ENCODE results near the gene ATXN1.

The ATXN1 gene

GRCh38 chr6:16253399-16254144 lies 507.7 kb downstream of the ATXN1 start:
- no peaks in the 10 kb centered on the region for H3K79me2 ChIP-seq (ENCODE audit: insufficient read depth, low read depth)
- no peaks in the 10 kb centered on the region for H4K20me1 ChIP-seq (ENCODE audit: insufficient read depth)
- no peaks in the 10 kb centered on the region for H3K27me3 ChIP-seq (ENCODE audit: insufficient read depth, low read depth)
- no peaks in the 10 kb centered on the region for H3K36me3 ChIP-seq (ENCODE audit: insufficient read depth)
- no peak overlapping the region for H3K27ac ChIP-seq
- no peaks in the 10 kb centered on the region for H3K4me1 ChIP-seq (ENCODE audit: low read depth, poor library complexity, severe bottlenecking)
- no peak overlapping the region for H3K9ac ChIP-seq
- H3K4me3 ChIP-seq (IDR thresholded peaks at IDR 0.05; ENCODE audit: insufficient read depth, low read depth, low read length): no peak overlapping the region
- no peak overlapping the region for H2AFZ ChIP-seq (ENCODE audit: low read depth)
- H3K4me2 ChIP-seq: no peak overlapping the region
- no peak for TF ChIP-seq CTCF (conservative IDR thresholded peaks at IDR 0.05; ENCODE audit: low read depth, low read length)

- TF ChIP-seq CTCF (conservative IDR thresholded peaks at IDR 0.05; ENCODE audit: low read depth, low read length): no peak
- Histone ChIP-seq H3K4me1 (ENCODE audit: low read depth, poor library complexity, severe bottlenecking) (no peaks in the 10 kb centered on the region), H3K79me2 (ENCODE audit: insufficient read depth, low read depth) (no peaks in the 10 kb centered on the region), H3K27ac (no peak overlapping the region), H3K4me2 (no peak overlapping the region), H3K27me3 (ENCODE audit: insufficient read depth, low read depth) (no peaks in the 10 kb centered on the region), H4K20me1 (ENCODE audit: insufficient read depth) (no peaks in the 10 kb centered on the region), H2AFZ (ENCODE audit: low read depth) (no peak overlapping the region), H3K4me3 (IDR thresholded peaks at IDR 0.05; ENCODE audit: insufficient read depth, low read depth, low read length) (no peak overlapping the region), H3K9ac (no peak overlapping the region), H3K36me3 (ENCODE audit: insufficient read depth) (no peaks in the 10 kb centered on the region)
Observed at GRCh38 chr6:16252686-16253299, 508.5 kb downstream of the ATXN1 start.

GRCh38 chr6:16251706-16252105 lies 509.6 kb downstream of the ATXN1 start:
- no peak overlapping the region for H2AFZ ChIP-seq (ENCODE audit: low read depth)
- H3K36me3 ChIP-seq (ENCODE audit: insufficient read depth): no peaks in the 10 kb centered on the region
- H4K20me1 ChIP-seq (ENCODE audit: insufficient read depth): no peaks in the 10 kb centered on the region

GRCh38 chr6:16249971-16250370 lies 511.3 kb downstream of the ATXN1 start:
- TF ChIP-seq CTCF (conservative IDR thresholded peaks at IDR 0.05; ENCODE audit: low read depth, low read length): no peak
- Histone ChIP-seq H3K4me3 (IDR thresholded peaks at IDR 0.05; ENCODE audit: insufficient read depth, low read depth, low read length) (no peak overlapping the region), H3K27ac (no peak overlapping the region), H3K4me1 (ENCODE audit: low read depth, poor library complexity, severe bottlenecking) (no peaks in the 10 kb centered on the region), H3K9ac (no peak overlapping the region), H2AFZ (ENCODE audit: low read depth) (no peak overlapping the region), H3K36me3 (ENCODE audit: insufficient read depth) (no peaks in the 10 kb centered on the region), H4K20me1 (ENCODE audit: insufficient read depth) (no peaks in the 10 kb centered on the region), H3K79me2 (ENCODE audit: insufficient read depth, low read depth) (no peaks in the 10 kb centered on the region), H3K27me3 (ENCODE audit: insufficient read depth, low read depth) (no peaks in the 10 kb centered on the region), H3K4me2 (no peak overlapping the region)

More at GRCh38 chr6:16251706-16252105, 509.6 kb downstream of the ATXN1 start:
- Histone ChIP-seq H3K79me2 (ENCODE audit: insufficient read depth, low read depth) (no peaks in the 10 kb centered on the region), H3K9ac (no peak overlapping the region), H3K27me3 (ENCODE audit: insufficient read depth, low read depth) (no peaks in the 10 kb centered on the region), H3K27ac (no peak overlapping the region), H3K4me1 (ENCODE audit: low read depth, poor library complexity, severe bottlenecking) (no peaks in the 10 kb centered on the region), H3K4me3 (IDR thresholded peaks at IDR 0.05; ENCODE audit: insufficient read depth, low read depth, low read length) (no peak overlapping the region), H3K4me2 (no peak overlapping the region)
- no peak for TF ChIP-seq CTCF (conservative IDR thresholded peaks at IDR 0.05; ENCODE audit: low read depth, low read length)

Measured in KMS-11 (cell line).